HUES48 (cell line): ENCODE results near the gene ARHGAP22.

Experiments
- H3K27ac ChIP-seq: one replicate; pipeline ENCODE4 v1.7.0; 2013; ENCODE audit warnings: low read depth, low read length, inconsistent platforms
- H3K27me3 ChIP-seq: 2 replicates; pipeline ENCODE4 v1.6.1; 2013; ENCODE audit warnings: mild to moderate bottlenecking, low read length; ENCODE audit not compliant: control insufficient read depth, insufficient read depth
- H3K36me3 ChIP-seq: 2 replicates; pipeline ENCODE4 v1.6.1; 2013; ENCODE audit warnings: low read length; ENCODE audit not compliant: control insufficient read depth, insufficient read depth
- H3K4me1 ChIP-seq: 2 replicates; pipeline ENCODE4 v1.6.1; 2013; ENCODE audit warnings: mild to moderate bottlenecking, low read length; ENCODE audit not compliant: control insufficient read depth, insufficient read depth
- H3K4me3 ChIP-seq: 2 replicates; pipeline ENCODE4 v1.5.1; 2013; ENCODE audit warnings: mild to moderate bottlenecking, low read depth, low read length
- H3K9ac ChIP-seq: 2 replicates; pipeline ENCODE4 v1.6.1; 2013; ENCODE audit warnings: mild to moderate bottlenecking, low read depth, low read length, moderate library complexity
- H3K9me3 ChIP-seq: 2 replicates; pipeline ENCODE4 v1.6.1; 2013; ENCODE audit warnings: low read length; ENCODE audit not compliant: control insufficient read depth, insufficient read depth

ARHGAP22 gene

GRCh38 chr10:48416584-48417232 lies 188.2 kb downstream of the ARHGAP22 start:
- no peaks in the 10 kb centered on the region for H3K36me3 ChIP-seq
- H3K27ac ChIP-seq, result no peak overlapping the region
- H3K4me3 ChIP-seq, result no peak overlapping the region
- H3K9ac ChIP-seq, result no peak overlapping the region
- H3K27me3 ChIP-seq, result no peaks in the 10 kb centered on the region
- no peaks in the 10 kb centered on the region for H3K9me3 ChIP-seq
- 0 out of 2 replicates have a peak, but pooled peaks cover 3% of the 10 kb centered on the region for H3K4me1 ChIP-seq

GRCh38 chr10:48414778-48415177 lies 190.1 kb downstream of the ARHGAP22 start:
- no peak overlapping the region for H3K4me3 ChIP-seq
- H3K4me1 ChIP-seq, result 0 out of 2 replicates have a peak, but pooled peaks cover 3% of the 10 kb centered on the region
- H3K27me3 ChIP-seq, result no peaks in the 10 kb centered on the region
- no peak overlapping the region for H3K27ac ChIP-seq
- H3K9ac ChIP-seq, result no peak overlapping the region
- H3K36me3 ChIP-seq, result peaks cover 15% of the 10 kb centered on the region
- H3K9me3 ChIP-seq, result no peaks in the 10 kb centered on the region

- peaks cover 15% of the 10 kb centered on the region for H3K36me3 ChIP-seq
- H3K4me3 ChIP-seq, result no peak overlapping the region
- no peak overlapping the region for H3K9ac ChIP-seq
- H3K4me1 ChIP-seq, result 0 out of 2 replicates have a peak, but pooled peaks cover 3% of the 10 kb centered on the region
- H3K27me3 ChIP-seq, result no peaks in the 10 kb centered on the region
- H3K9me3 ChIP-seq, result no peaks in the 10 kb centered on the region
- no peak overlapping the region for H3K27ac ChIP-seq
Measured at GRCh38 chr10:48414160-48414559, 190.7 kb downstream of the ARHGAP22 start.

- Histone ChIP-seq H3K27ac (no peak overlapping the region), H3K27me3 (no peaks in the 10 kb centered on the region), H3K9ac (no peak overlapping the region), H3K9me3 (no peaks in the 10 kb centered on the region), H3K36me3 (peaks cover 15% of the 10 kb centered on the region), H3K4me1 (0 out of 2 replicates have a peak, but pooled peaks cover 3% of the 10 kb centered on the region), H3K4me3 (no peak overlapping the region)
Measured at GRCh38 chr10:48412933-48413332, 191.9 kb downstream of the ARHGAP22 start.

- Histone ChIP-seq H3K36me3 (peaks cover 15% of the 10 kb centered on the region), H3K4me3 (no peak overlapping the region), H3K9ac (no peak overlapping the region), H3K9me3 (no peaks in the 10 kb centered on the region), H3K27ac (no peak overlapping the region), H3K27me3 (no peaks in the 10 kb centered on the region), H3K4me1 (no peaks in the 10 kb centered on the region)
Measured at GRCh38 chr10:48412081-48412480, 192.8 kb downstream of the ARHGAP22 start.

GRCh38 chr10:48411510-48411909 lies 193.4 kb downstream of the ARHGAP22 start:
- no peaks in the 10 kb centered on the region for H3K27me3 ChIP-seq
- no peak overlapping the region for H3K27ac ChIP-seq
- H3K4me1 ChIP-seq, result no peaks in the 10 kb centered on the region
- peaks cover 18% of the 10 kb centered on the region for H3K36me3 ChIP-seq
- no peaks in the 10 kb centered on the region for H3K9me3 ChIP-seq
- H3K4me3 ChIP-seq, result no peak overlapping the region
- no peak overlapping the region for H3K9ac ChIP-seq

- Histone ChIP-seq H3K27me3 (no peaks in the 10 kb centered on the region), H3K9ac (no peak overlapping the region), H3K36me3 (peaks cover 22% of the 10 kb centered on the region), H3K4me3 (no peak overlapping the region), H3K4me1 (no peaks in the 10 kb centered on the region), H3K9me3 (no peaks in the 10 kb centered on the region), H3K27ac (no peak overlapping the region)
Measured at GRCh38 chr10:48410503-48410902, 194.4 kb downstream of the ARHGAP22 start.

- Histone ChIP-seq H3K4me3 (no peak overlapping the region), H3K9ac (no peak overlapping the region), H3K9me3 (no peaks in the 10 kb centered on the region), H3K36me3 (peaks cover 25% of the 10 kb centered on the region), H3K27me3 (no peaks in the 10 kb centered on the region), H3K27ac (no peak overlapping the region), H3K4me1 (no peaks in the 10 kb centered on the region)
Measured at GRCh38 chr10:48406658-48407057, 198.2 kb downstream of the ARHGAP22 start.

- Histone ChIP-seq H3K4me1 (0 out of 2 replicates have a peak, but pooled peaks cover 3% of the 10 kb centered on the region), H3K27me3 (no peaks in the 10 kb centered on the region), H3K9ac (no peak overlapping the region), H3K27ac (no peak overlapping the region), H3K9me3 (no peaks in the 10 kb centered on the region), H3K36me3 (peaks cover 21% of the 10 kb centered on the region), H3K4me3 (no peak overlapping the region)
Measured at GRCh38 chr10:48406204-48406603, 198.7 kb downstream of the ARHGAP22 start.

GRCh38 chr10:48404646-48405045 lies 200.2 kb downstream of the ARHGAP22 start:
- Histone ChIP-seq H3K27me3 (no peaks in the 10 kb centered on the region), H3K4me3 (no peak overlapping the region), H3K36me3 (peaks cover 10% of the 10 kb centered on the region), H3K9me3 (no peaks in the 10 kb centered on the region), H3K4me1 (peaks cover 18% of the 10 kb centered on the region), H3K27ac (no peak overlapping the region), H3K9ac (no peak overlapping the region)

GRCh38 chr10:48400850-48401220 lies 204.0 kb downstream of the ARHGAP22 start:
- Histone ChIP-seq H3K36me3 (peaks cover 3% of the 10 kb centered on the region; the same call in 1 of the 2 replicates), H3K9me3 (no peaks in the 10 kb centered on the region), H3K27me3 (no peaks in the 10 kb centered on the region), H3K9ac (no peak overlapping the region), H3K4me3 (no peak overlapping the region), H3K4me1 (peaks cover 35% of the 10 kb centered on the region), H3K27ac (peak overlapping the region; percentile 21)
